ES-I3 (cell line): ENCODE results near the gene CYTH4.

ENCODE experiments used
- H3K36me3 ChIP-seq: 2 replicates; pipeline ENCODE4 v1.6.1; 2013; ENCODE audit warnings: mild to moderate bottlenecking, low read length, control low read depth, moderate library complexity; ENCODE audit not compliant: insufficient read depth
- H3K4me1 ChIP-seq: 2 replicates; pipeline ENCODE4 v1.6.1; 2013; ENCODE audit warnings: mild to moderate bottlenecking, control low read depth, low read length; ENCODE audit not compliant: insufficient read depth
- H3K9ac ChIP-seq: 2 replicates; pipeline ENCODE4 v1.6.1; 2013; ENCODE audit warnings: low read depth, mild to moderate bottlenecking, low read length, moderate library complexity
- H3K9me3 ChIP-seq: 2 replicates; pipeline ENCODE4 v1.6.1; 2013; ENCODE audit warnings: mild to moderate bottlenecking, low read length, moderate library complexity; ENCODE audit not compliant: control insufficient read depth, insufficient read depth

Gene CYTH4

DNA sequence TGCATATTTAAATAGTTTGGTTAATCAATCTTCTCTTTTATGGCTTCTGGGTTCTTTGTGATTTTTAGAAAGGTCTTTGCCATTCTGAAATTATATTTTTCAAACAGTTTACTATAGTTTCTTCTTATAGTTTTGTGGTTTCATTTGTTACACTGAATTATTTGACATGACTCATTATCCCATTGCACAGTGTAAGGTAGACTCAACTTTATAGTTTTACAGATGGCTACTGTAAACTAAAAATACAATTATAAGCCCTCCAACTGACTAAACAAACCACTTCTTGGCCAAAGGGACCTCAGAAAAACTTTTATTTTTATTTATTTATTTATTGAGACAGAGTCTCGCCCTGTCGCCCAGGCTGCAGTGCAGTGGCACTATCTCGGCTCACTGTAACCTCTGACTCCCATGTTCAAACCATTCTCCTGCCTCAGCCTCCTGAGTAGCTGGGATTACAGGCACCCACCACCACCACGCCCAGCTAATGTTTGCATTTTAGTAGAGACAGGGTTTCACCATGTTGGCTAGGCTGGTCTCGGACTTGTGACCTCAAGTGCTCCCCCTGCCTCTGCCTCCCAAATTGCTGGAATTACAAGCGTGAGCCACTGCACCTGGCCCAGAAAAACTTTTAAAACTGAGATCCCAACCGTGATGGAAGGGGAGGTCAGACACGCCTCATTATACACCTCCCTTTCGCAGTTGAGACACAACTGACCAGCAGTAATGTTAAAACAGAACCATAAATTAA lies 24.1 kb upstream of the CYTH4 start:
- H3K9me3 ChIP-seq = no peaks in the 10 kb centered on the region
- H3K36me3 ChIP-seq = no peaks in the 10 kb centered on the region
- H3K9ac ChIP-seq = no peak overlapping the region; the same call in 1 of the 2 replicates
- peaks cover 15% of the 10 kb centered on the region; the same call in 1 of the 2 replicates for H3K4me1 ChIP-seq

DNA sequence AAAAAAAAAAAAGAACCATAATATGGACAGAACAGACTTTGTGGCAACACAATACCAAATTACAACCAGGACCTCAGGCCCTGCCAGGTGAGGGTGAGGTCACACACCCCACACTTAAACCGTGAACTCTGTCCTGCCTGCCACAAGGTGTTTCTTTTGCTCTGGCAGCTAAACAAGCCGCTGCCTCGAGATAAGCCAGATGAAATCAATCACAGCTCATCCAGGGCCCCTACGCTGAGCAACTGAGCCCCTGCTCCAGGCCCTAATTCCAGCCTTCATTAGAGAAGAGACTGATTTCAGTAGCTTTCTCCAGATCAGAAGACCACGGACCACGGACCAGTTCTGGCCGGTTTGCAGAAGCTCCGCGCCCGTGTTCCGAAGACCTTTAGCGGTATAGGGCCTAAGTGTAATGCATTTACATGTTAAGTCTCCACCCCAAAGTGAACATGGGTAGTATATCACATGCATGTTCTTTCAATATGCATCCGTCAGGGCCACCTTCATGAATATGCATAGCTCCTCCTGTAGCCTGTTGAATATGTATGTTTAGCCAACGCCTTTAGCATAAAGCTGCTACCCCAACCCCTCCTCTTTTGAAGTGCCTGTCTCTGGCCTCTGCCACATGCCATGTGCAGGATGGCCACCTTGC lies 23.4 kb upstream of the CYTH4 start:
- Histone ChIP-seq H3K4me1 (peaks cover 15% of the 10 kb centered on the region; the same call in 1 of the 2 replicates), H3K9me3 (no peaks in the 10 kb centered on the region), H3K9ac (peak overlapping the region; percentile 30; the same call in 1 of the 2 replicates), H3K36me3 (no peaks in the 10 kb centered on the region)

DNA sequence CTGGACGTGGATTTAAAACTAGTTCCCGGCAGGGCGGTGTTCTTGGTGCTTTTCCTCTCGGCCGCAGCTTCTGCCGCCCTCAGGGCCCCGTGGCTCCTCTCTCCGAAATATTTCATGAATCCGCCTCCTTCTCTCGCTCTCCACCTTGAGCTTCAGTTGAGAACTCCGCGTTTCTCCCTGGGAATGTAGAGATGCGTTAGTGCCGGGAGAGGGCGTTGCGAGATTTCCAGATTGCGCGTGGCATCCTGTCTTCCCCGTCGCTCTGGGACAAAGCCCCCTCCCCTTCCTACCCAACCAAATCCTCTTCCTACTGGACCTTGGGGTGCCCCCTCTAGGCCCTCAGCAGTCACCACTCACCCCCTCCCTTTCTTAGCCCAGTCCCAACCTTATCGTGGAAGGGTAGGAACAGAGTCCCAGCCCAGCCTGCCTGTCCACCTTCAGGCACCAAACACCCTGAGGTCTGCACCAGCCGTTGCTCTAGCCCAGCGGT lies 22.7 kb upstream of the CYTH4 start:
- H3K9me3 ChIP-seq = peaks cover 6% of the 10 kb centered on the region; the same call in 1 of the 2 replicates
- peaks cover 15% of the 10 kb centered on the region; the same call in 1 of the 2 replicates for H3K4me1 ChIP-seq

DNA sequence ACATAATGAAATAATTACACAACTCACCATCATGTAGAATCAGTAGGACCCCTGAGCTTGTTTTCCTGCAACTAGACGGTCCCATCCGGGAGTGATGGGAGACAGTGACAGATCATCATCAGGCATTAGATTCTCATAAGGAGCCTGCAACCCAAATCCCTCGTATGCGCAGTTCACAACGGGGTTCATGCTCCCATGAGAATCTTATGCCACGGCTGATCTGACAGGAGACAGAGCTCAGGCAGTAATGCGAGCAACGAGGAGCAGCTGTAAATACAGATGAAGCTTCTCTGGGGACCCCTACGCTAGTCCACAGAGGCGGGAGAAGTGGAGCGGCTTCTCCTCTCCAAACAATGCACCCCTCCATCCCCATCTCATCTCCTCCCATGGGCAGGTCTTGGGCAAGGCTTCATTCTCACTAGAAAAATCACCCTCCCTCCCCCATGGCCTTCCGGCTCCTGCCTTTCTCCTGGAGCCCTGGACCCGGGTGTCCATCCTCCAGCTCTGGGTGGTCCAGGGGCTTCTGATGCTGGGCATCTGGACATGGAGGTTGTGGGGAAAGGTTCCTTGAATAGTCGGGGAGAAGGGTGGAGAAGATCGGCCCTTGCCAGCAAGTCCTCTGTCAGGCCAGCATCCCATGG lies 22.0 kb upstream of the CYTH4 start:
- no peak overlapping the region for H3K9ac ChIP-seq
- H3K9me3 ChIP-seq = peaks cover 6% of the 10 kb centered on the region; the same call in 1 of the 2 replicates
- H3K4me1 ChIP-seq = peaks cover 11% of the 10 kb centered on the region; the same call in 1 of the 2 replicates
- no peaks in the 10 kb centered on the region for H3K36me3 ChIP-seq

More for the DNA sequence above, 22.7 kb upstream of the CYTH4 start:
- peak overlapping the region; percentile 30; the same call in 1 of the 2 replicates for H3K9ac ChIP-seq
- no peaks in the 10 kb centered on the region for H3K36me3 ChIP-seq

DNA sequence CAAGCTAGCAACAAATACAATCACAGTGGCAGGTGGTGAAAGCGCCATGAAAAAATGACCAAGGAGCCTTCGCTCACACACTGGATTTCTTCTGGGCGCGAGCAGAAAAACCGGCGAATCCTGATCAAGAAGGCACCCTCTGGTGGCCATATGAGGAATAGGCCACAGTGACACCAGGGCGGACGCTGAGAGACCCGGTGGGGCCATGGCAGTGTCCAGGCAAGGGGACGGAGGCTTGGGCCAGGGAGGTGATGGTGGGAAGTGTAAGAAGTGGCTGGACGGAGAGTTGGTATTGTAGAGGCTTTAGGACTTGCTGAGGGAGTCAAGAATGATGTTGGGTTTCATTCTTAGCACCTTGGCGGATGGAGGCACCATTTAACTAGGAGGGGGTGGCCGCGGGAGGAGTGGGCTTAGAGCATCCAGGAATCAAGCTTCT lies 21.4 kb upstream of the CYTH4 start:
- Histone ChIP-seq H3K9me3 (peaks cover 6% of the 10 kb centered on the region; the same call in 1 of the 2 replicates), H3K4me1 (peaks cover 10% of the 10 kb centered on the region; the same call in 1 of the 2 replicates), H3K9ac (no peak overlapping the region), H3K36me3 (no peaks in the 10 kb centered on the region)

DNA sequence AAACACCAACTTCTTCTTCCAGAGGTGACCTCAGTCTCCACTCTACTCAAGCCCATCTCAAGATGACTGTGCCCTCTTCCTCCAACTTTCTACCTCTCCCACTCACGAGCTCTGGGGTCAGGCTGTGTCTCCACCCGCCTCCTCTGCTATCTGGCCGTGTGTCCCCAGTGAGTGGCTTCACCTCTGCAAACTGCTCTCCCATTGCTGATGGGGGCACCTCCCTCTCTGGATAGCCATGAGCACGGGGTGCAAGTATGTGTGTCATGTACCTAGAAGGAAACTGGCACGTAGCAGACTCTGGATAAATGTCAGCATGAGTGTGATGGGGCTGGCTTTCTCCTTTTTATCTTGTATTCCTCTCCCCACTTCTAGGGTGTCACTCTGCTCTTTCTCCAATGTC lies 20.0 kb upstream of the CYTH4 start:
- H3K4me1 ChIP-seq = peaks cover 6% of the 10 kb centered on the region; the same call in 1 of the 2 replicates
- H3K9me3 ChIP-seq = peaks cover 6% of the 10 kb centered on the region; the same call in 1 of the 2 replicates
- H3K9ac ChIP-seq = no peak overlapping the region
- no peaks in the 10 kb centered on the region for H3K36me3 ChIP-seq

DNA sequence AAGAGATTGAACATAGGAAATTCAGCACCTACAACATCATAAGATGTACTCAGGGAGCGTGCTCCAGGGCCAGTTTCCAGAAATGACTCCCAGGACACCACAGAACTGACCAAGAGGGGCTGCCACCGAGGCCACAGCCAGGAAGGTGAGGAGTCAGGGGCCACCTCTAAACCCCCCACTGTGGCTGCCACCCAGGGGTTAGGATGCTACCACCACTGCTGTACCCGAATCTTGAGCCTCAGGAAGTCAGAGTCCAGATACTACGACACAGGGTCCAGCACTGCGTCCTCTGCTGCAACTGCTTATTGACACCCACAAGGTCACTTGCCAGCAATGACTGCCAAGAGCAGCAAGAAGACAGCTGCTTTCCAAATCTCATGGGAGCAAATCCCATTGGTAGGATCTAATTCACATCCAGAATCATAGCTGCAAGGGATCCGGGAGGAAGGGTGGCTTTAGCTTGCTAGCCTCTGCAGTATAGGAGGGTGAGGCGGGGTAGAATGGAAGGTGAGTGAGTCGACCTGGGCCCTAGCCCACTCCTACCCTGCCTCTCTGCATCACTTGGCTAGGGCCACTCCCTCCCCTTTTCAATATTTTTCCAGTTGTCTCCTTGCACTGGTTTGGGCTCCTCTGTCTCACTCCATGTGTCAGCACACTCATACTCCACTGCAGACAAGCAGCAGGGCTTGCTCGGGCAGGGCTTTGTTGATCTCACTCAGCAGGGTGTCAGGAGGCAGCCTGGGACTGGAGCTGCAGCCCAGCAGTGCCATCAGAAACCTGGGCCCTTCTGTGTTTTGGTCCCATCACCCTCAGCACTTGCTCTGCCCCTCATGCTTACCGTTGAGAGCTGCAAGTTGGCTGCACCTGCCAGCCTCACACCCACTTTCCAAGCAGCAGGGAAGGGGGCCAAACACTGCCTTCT lies 18.1 kb upstream of the CYTH4 start:
- Histone ChIP-seq H3K9ac (no peak overlapping the region), H3K4me1 (no peaks in the 10 kb centered on the region), H3K36me3 (no peaks in the 10 kb centered on the region), H3K9me3 (peaks cover 6% of the 10 kb centered on the region; the same call in 1 of the 2 replicates)

DNA sequence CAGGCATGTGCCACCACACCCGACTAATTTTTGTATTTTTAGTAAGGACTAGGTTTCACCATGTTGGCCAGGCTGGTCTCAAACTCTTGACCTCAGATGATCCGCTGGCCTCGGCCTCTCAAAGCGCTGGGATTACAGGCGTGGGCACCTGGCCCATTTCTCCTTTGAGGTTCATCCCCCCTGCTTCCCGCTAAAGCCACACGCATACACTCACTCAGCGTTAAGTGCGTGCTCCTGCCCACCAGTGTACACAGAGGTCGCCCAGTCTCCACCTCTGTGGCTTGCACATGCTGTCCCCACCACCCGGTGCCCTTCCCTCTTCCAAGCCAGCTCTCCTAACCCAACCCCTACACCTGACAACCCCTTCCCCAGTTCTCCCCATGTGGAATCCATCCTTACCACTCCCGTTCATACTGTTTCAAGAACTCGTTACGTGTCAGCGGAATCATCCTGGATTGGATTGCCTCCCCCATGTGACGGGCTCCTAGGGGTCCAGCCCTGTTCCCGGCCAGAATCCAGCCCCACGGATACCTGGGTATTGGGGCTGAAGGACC lies 15.7 kb upstream of the CYTH4 start:
- H3K9ac ChIP-seq = no peak overlapping the region; the same call in 1 of the 2 replicates

DNA sequence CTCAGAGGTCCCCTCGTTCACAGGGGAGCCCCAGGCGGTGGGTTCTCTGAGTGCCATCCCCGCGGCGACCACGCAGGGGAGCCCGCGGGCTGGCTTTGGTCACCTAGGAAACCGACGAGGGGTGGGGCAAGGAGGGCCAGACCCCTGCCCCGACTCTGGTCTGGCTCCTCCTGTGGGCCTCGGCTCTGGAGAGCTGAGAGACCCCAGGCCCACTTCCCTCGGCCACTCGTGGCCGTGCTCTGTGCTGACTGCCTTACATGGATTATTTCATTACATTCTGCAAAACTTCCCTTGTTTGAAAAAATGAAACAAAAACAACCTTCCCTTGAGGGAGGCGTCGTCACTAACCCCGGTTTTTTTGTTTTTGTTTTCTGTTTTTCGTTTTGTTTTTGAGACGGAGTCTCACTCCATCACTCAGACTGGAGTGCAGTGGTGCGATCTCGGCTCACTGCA lies 15.1 kb upstream of the CYTH4 start:
- H3K9me3 ChIP-seq = peaks cover 6% of the 10 kb centered on the region; the same call in 1 of the 2 replicates
- H3K9ac ChIP-seq = no peak overlapping the region; the same call in 1 of the 2 replicates
- no peaks in the 10 kb centered on the region for H3K4me1 ChIP-seq
- no peaks in the 10 kb centered on the region for H3K36me3 ChIP-seq

More for the DNA sequence above, 15.7 kb upstream of the CYTH4 start:
- no peaks in the 10 kb centered on the region for H3K4me1 ChIP-seq
- no peaks in the 10 kb centered on the region for H3K36me3 ChIP-seq
- H3K9me3 ChIP-seq = peaks cover 6% of the 10 kb centered on the region; the same call in 1 of the 2 replicates

DNA sequence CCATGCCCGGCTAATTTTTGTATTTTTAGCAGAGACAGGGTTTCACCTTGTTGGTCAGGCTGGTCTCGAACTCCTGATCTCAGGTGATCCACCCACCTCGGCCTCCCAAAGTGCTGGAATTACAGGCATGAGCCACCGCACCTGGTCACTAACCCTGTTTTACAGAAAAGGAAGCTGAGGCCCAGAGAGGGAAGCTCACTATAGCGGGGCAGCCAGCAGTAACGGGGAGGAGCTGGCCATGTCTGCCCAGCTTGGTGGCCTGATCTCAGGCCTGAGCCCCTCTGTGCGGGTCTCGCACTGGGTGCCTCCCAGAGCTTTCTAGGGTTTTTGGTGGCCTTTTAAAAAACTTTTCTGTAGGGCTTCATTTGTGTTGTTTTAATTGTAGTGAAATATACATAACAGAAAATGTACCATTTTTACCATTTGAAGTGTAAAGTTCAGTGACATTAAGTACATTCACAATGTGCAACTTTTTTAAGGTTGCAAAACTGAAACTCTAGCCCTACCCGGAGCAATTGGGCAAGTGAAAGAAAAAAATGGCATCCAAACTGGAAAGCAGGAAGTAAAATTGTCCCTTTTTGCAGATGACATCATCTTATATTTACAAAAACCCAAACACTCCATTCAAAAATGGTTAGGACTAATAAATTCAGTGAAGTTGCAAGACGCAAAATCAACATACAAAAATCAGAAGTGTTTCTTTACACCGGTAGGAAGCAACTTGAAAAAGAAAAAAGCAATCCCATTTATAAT lies 14.5 kb upstream of the CYTH4 start:
- Histone ChIP-seq H3K4me1 (no peaks in the 10 kb centered on the region), H3K9ac (no peak overlapping the region), H3K9me3 (peaks cover 6% of the 10 kb centered on the region; the same call in 1 of the 2 replicates), H3K36me3 (no peaks in the 10 kb centered on the region)

DNA sequence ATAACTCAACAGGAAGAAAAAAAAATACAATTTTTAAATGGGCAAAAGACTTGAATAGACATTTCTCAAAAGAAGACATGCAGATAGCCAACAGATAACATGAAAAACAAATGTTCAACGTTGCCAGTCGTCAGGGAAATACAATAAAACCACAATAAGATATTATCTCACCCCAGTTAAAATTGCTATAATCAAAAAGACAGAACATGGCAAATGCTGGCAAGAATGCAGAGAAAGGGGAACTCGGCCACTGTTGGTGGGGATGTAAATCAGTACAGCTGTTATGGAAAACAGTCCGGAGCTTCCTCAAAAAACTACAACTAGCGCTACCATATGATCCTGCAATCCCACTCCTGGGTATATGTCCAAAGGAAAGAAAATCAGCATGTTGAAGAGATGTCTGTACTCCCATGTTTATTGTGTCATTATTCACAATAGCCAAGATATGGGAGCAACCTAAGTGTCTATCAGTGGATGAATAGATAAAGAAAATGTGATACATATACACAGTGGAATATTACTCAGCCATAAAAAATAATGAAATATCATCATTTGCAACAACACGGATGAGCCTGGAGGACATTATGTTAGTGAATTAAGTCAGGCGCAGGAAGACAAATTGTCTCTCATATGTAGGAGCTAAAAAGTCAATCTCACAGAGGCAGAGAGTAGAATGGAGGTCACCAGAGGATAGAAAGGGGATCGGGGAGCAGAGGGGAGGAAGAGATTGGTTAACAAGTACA lies 12.2 kb upstream of the CYTH4 start:
- H3K4me1 ChIP-seq = no peaks in the 10 kb centered on the region; the same call in 1 of the 2 replicates
- no peaks in the 10 kb centered on the region for H3K9me3 ChIP-seq
- no peak overlapping the region for H3K9ac ChIP-seq
- H3K36me3 ChIP-seq = no peaks in the 10 kb centered on the region
